Fibroblast of pulmonary artery (primary cell): Measurements from ENCODE around the gene CUX1.

Source experiments
- DNase-seq: peaks from one replicate; pipeline ENCODE4 v3.0.0-alpha.2; 2010; ENCODE audit warnings: low read depth
- H3K4me3 ChIP-seq: replicated peaks from 2 replicates; pipeline ENCODE4 v1.5.1; 2011; ENCODE audit warnings: low read depth, mild to moderate bottlenecking, control low read depth, low read length, moderate library complexity
- CTCF ChIP-seq: IDR thresholded peaks from 2 replicates; pipeline ENCODE4 v1.5.1; 2011; ENCODE audit warnings: mild to moderate bottlenecking, control low read depth, low read length, inconsistent platforms; ENCODE audit errors: missing control alignments

Gene CUX1

GRCh38 chr7:101933028-101933427 is 115.6 kb downstream of the CUX1 start:
- no peak overlapping the region for H3K4me3 ChIP-seq
- no peak for TF ChIP-seq CTCF
- no peak for DNase-seq

DNA sequence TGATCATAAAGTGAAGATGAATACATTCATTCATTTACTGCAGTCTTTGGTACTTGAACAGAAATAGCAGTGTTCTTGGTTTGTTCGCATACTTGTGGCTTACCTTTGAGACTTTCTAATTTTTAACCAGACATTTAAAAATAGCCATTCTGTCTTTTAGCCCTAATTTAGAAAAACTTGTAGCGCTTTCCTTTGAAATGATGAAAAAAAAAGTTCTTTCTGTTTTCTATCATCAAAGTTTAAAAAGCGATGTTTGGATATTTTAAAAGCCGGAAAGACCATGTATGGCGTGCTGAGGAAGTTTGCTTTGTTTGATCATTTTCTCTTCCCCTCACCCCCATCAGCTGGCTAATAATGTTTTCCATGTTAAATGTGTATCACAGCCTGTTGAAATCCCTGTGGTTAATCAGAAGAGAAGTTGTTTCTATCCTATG is 116.3 kb downstream of the CUX1 start:
- H3K4me3 ChIP-seq, result no peak overlapping the region
- TF ChIP-seq CTCF, result no peak
- no peak for DNase-seq

- no peak overlapping the region for H3K4me3 ChIP-seq
- DNase-seq, result no peak
- no peak for TF ChIP-seq CTCF
Observed at GRCh38 chr7:101934618-101935017, 117.2 kb downstream of the CUX1 start.

DNA sequence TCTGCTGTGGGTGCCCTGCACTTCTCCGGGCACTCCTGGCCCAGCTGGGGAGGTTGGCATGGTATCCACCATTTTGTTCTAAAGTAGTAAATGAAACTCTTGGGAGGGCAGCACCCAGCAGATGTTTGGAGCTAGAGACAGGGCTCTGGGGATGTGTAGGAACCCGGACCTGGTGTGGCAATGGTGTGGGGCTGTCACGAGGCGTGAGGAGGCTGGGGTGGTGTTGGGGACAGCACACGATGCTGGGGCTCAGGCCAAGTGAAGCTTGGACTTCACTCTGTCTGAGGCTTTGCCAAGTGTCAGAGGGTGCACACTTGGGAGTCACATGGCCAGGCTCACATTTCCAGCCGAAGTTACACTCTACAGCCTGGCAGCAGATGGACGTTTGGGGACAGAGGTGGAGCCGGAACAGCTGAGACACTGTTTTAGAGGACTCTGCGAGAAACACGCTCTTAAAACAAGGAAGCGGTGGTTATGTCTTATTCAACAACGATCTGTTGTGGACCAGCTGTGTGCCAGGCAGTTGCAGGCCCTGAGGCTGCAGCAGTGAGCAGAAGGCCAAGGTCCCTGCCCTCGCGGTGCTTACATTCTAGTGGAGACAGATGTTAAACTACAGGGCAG is 118.2 kb downstream of the CUX1 start:
- TF ChIP-seq CTCF, result no peak
- DNase-seq, result no peak

GRCh38 chr7:101936223-101936610 is 118.8 kb downstream of the CUX1 start:
- DNase-seq, result no peak
- no peak for TF ChIP-seq CTCF
- H3K4me3 ChIP-seq, result no peak overlapping the region

More for the DNA sequence above, 118.2 kb downstream of the CUX1 start:
- H3K4me3 ChIP-seq, result no peak overlapping the region

DNA sequence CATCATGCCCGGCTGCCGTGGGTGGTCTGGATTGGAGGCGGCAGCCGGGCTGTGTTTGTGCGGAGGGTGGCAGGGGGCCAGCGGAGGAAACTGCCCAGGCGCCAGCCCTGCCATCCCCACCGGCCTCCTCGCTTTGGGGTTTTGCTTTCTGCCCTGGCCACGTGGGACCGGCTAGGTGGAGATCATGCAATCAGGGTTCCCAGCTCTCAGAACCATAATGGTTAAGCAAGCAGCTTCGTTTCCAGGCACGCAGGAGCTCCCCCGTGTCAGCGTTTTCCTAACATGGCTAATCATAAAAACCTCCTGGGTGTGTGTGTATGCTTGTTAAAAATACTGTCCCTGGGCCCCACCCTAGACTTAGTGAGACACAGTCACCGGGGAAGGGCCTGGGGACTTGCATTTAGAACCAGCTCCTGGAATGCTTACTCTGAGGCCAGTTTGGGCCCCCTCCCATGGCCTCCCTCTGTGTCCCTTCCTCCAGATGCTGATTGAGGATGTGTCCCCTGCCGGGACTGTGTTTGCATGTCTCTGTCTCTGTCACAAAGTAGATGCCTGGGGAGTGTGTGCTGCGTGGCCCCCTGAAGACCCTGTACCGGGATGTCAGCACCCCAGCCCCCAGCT is 119.3 kb downstream of the CUX1 start:
- no peak overlapping the region for H3K4me3 ChIP-seq

More for the DNA sequence above, 119.3 kb downstream of the CUX1 start:
- DNase-seq, result peak; percentile 52
- no peak for TF ChIP-seq CTCF
